Mesenchymal stem cell (in vitro differentiated cells and primary cell): ENCODE measurements around the gene PLCG2.

Experiments
- DNase-seq: peaks from one replicate; pipeline ENCODE4 v3.0.0-alpha.2; 2013
- H2AFZ ChIP-seq: one replicate; pipeline ENCODE4 v1.6.1; 2013; ENCODE audit warnings: low read depth, mild to moderate bottlenecking, control low read depth, inconsistent platforms, low read length, moderate library complexity
- H2AK5ac ChIP-seq: 2 replicates; pipeline ENCODE4 v1.6.1; 2013; ENCODE audit warnings: low read length, moderate library complexity, mild to moderate bottlenecking, inconsistent platforms; ENCODE audit not compliant: severe bottlenecking
- H2BK120ac ChIP-seq: one replicate; pipeline ENCODE4 v1.6.1; 2013; ENCODE audit warnings: low read depth, mild to moderate bottlenecking, inconsistent platforms, low read length, moderate library complexity
- H2BK12ac ChIP-seq, 2 experiments: one replicate each; pipeline ENCODE4 v1.6.1; 2013; ENCODE audit warnings: inconsistent platforms in 2 of 2, low read length in 2 of 2, mild to moderate bottlenecking in 2 of 2, moderate library complexity in 2 of 2, control low read depth in 1 of 2
- H2BK15ac ChIP-seq: one replicate; pipeline ENCODE4 v1.6.1; 2013; ENCODE audit warnings: mild to moderate bottlenecking, low read depth, inconsistent platforms; ENCODE audit not compliant: poor library complexity, severe bottlenecking
- H2BK5ac ChIP-seq: 2 replicates; pipeline ENCODE4 v1.6.1; 2013; ENCODE audit warnings: low read depth, mild to moderate bottlenecking, low read length, control low read depth, inconsistent platforms; ENCODE audit not compliant: poor library complexity, severe bottlenecking
- H3K14ac ChIP-seq, 2 experiments: one replicate each; pipeline ENCODE4 v1.6.1; 2013; ENCODE audit warnings: inconsistent platforms in 2 of 2, low read length in 2 of 2, control low read depth in 1 of 2, mild to moderate bottlenecking in 1 of 2, moderate library complexity in 1 of 2
- H3K18ac ChIP-seq, 2 experiments: one replicate each; pipeline ENCODE4 v1.6.1; 2013; ENCODE audit warnings: inconsistent platforms in 2 of 2, low read length in 2 of 2, control low read depth in 1 of 2, low read depth in 1 of 2, mild to moderate bottlenecking in 1 of 2
- H3K23ac ChIP-seq, 2 experiments: one replicate each; pipeline ENCODE4 v1.6.1; 2013; ENCODE audit warnings: inconsistent platforms in 2 of 2, low read length in 2 of 2, mild to moderate bottlenecking in 2 of 2, moderate library complexity in 2 of 2, control low read depth in 1 of 2
- H3K27ac ChIP-seq: 2 replicates; pipeline ENCODE4 v1.5.1; 2013; ENCODE audit warnings: mild to moderate bottlenecking, moderate library complexity, low read length, control low read depth, inconsistent platforms; ENCODE audit not compliant: poor library complexity, severe bottlenecking
- H3K27me3 ChIP-seq, 2 experiments: 2 replicates each; pipeline versions ENCODE4 v1.6.1 to v1.7.0; 2013; ENCODE audit warnings: low read length in 2 of 2, mild to moderate bottlenecking in 2 of 2, moderate library complexity in 2 of 2, control low read depth in 1 of 2, inconsistent platforms in 1 of 2; ENCODE audit not compliant: control insufficient read depth in 1 of 2, insufficient read depth in 1 of 2
- H3K36me3 ChIP-seq, 2 experiments: 2 replicates each; pipeline versions ENCODE4 v1.6.1 to v1.7.0; 2013; ENCODE audit warnings: low read length in 2 of 2, control low read depth in 1 of 2, inconsistent platforms in 1 of 2, low read depth in 1 of 2, mild to moderate bottlenecking in 1 of 2; ENCODE audit not compliant: insufficient read depth in 2 of 2, control insufficient read depth in 1 of 2
- H3K4ac ChIP-seq, 2 experiments: one replicate each; pipeline ENCODE4 v1.6.1; 2013; ENCODE audit warnings: inconsistent platforms in 2 of 2, low read length in 2 of 2, mild to moderate bottlenecking in 2 of 2, moderate library complexity in 2 of 2, control low read depth in 1 of 2, low read depth in 1 of 2
- H3K4me1 ChIP-seq: 2 replicates; pipeline ENCODE4 v1.6.1; 2013; ENCODE audit warnings: low read depth, low read length, control low read depth; ENCODE audit not compliant: control insufficient read depth, insufficient read depth
- H3K4me2 ChIP-seq: 2 replicates; pipeline ENCODE4 v1.6.1; 2013; ENCODE audit warnings: low read length, mild to moderate bottlenecking, inconsistent platforms; ENCODE audit not compliant: poor library complexity, severe bottlenecking
- H3K4me3 ChIP-seq, 2 experiments: 2 replicates each; pipeline versions ENCODE4 v1.5.1 to v1.7.0; 2013; ENCODE audit warnings: low read length in 2 of 2, mild to moderate bottlenecking in 2 of 2, control low read depth in 1 of 2, low read depth in 1 of 2; ENCODE audit not compliant: insufficient read depth in 1 of 2
- H3K79me1 ChIP-seq: replicated peaks from 2 replicates; pipeline ENCODE4 v1.6.1; 2013; ENCODE audit warnings: mild to moderate bottlenecking, control low read depth, low read length, inconsistent platforms; ENCODE audit not compliant: poor library complexity, severe bottlenecking
- H3K9ac ChIP-seq: 2 replicates; pipeline ENCODE4 v1.7.0; 2013; ENCODE audit warnings: mild to moderate bottlenecking, low read length, moderate library complexity
- H3K9me3 ChIP-seq: 2 replicates; pipeline ENCODE4 v1.7.0; 2013; ENCODE audit warnings: mild to moderate bottlenecking, low read length; ENCODE audit not compliant: control insufficient read depth
- H4K8ac ChIP-seq: one replicate; pipeline ENCODE4 v1.6.1; 2013; ENCODE audit warnings: inconsistent platforms, mild to moderate bottlenecking, low read length, moderate library complexity
- H4K91ac ChIP-seq: one replicate; pipeline ENCODE4 v1.6.1; 2013; ENCODE audit warnings: mild to moderate bottlenecking, low read length, inconsistent platforms
- WGBS: methylation state at CpG from one replicate; pipeline ENCODE4 v1.1.7; 2013; ENCODE audit warnings: mixed read lengths; 5-methylcytosine and 5-hydroxymethylcytosine counted together

PLCG2 gene

DNA sequence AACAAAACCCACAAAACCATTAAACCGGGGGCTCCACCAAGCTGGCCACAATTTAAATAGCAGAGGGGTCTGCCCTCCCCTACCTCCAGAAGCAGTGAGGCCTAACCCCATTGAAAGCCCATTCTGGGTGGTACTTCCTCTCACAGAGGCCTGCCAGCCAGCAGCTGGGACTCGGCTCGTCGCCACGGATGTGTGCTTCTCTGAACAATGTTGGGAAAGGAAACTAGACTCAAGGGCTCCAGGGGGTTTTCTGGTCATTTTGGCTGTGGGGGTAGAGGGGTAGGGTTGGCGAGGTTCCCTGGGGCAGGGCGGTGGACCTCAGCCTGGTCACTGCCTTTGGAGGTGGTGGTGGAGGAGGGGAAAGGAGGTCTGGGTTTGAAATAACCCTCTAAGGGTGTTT lies 4.7 kb upstream of the PLCG2 start:
- Histone ChIP-seq H3K9me3 (peaks cover 4% of the 10 kb centered on the region), H2AFZ (no peak overlapping the region), H3K14ac (no peak overlapping the region), H3K4me1 (peaks cover 6% of the 10 kb centered on the region), H3K9ac (no peak overlapping the region), H2AK5ac (no peak overlapping the region), H3K36me3 (no peaks in the 10 kb centered on the region), H2BK5ac (no peak overlapping the region), H4K91ac (no peak overlapping the region), H2BK15ac (no peak overlapping the region), H2BK120ac (no peak overlapping the region), H3K18ac (no peak overlapping the region), H3K27me3 (peaks cover 34 to 41% of the 10 kb centered on the region in 2 experiments), H2BK12ac (no peak overlapping the region), H3K79me1 (no peaks in the 10 kb centered on the region), H3K4ac (no peak overlapping the region), H3K27ac (no peak overlapping the region), H3K23ac (no peak overlapping the region), H4K8ac (no peak overlapping the region), H3K4me3 (no peak overlapping the region), H3K4me2 (no peak overlapping the region)
- 81% methylated on average over 7 of the region's 7 CpGs for WGBS
- DNase-seq = no peak

DNA sequence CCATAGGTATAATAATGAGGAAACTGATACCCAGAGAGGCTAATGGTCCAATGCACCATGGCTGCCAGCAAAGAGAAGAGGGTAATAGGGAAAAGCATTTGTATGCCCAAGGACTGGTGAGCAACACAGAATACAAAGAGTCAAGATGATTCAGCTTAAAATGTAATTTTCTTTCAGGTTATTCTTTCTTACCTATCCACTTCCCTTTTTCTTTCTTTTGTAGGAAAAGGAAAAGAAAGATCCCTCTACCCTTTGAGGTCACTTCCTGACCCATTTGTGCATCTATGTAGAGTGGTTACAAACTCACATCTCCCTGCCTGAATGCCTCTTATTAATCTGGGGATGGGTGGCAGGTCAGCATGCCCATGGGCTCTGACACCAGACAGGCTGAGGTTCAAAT lies 3.5 kb upstream of the PLCG2 start:
- Histone ChIP-seq H3K18ac (no peak overlapping the region), H3K27me3 (peaks cover 43 to 53% of the 10 kb centered on the region in 2 experiments), H2BK12ac (no peak overlapping the region), H2BK15ac (no peak overlapping the region), H3K9ac (no peak overlapping the region), H2AK5ac (no peak overlapping the region), H3K27ac (no peak overlapping the region), H4K91ac (no peak overlapping the region), H3K36me3 (no peaks in the 10 kb centered on the region), H3K4ac (no peak overlapping the region), H3K4me3 (no peak overlapping the region), H3K9me3 (peaks cover 4% of the 10 kb centered on the region), H3K79me1 (no peaks in the 10 kb centered on the region), H3K14ac (no peak overlapping the region), H3K23ac (no peak overlapping the region), H2BK5ac (no peak overlapping the region), H3K4me1 (peaks cover 12% of the 10 kb centered on the region), H2BK120ac (no peak overlapping the region), H2AFZ (no peak overlapping the region), H4K8ac (no peak overlapping the region), H3K4me2 (no peak overlapping the region)
- no peak for DNase-seq

DNA sequence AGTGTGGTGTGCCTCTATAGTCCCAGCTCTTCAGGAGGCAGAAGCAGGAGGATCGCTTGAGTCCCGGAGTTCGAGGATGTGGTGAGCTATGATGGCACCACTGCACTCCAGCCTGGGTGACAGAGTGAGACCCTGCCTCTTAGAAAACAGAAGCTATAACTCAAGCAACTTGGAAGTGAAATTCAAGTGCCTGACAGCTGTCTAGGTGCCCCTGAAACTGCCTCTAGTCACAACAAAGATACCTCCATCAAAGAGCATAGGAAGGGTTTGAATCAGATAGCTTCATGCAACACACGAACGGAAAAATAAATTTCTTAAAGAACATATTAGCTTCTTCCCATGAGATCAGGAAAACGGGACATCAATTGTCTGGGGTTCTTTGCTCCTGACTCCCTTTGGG lies 860 bp upstream of the PLCG2 start:
- Histone ChIP-seq H3K4me1 (peaks cover 12% of the 10 kb centered on the region), H3K9me3 (peaks cover 4% of the 10 kb centered on the region), H3K27ac (no peak overlapping the region), H3K9ac (no peak overlapping the region), H3K4me3 (no peak overlapping the region), H2BK15ac (no peak overlapping the region), H2BK120ac (no peak overlapping the region), H3K4ac (no peak overlapping the region), H3K79me1 (no peaks in the 10 kb centered on the region), H3K27me3 (peaks cover 45 to 54% of the 10 kb centered on the region in 2 experiments), H2BK12ac (no peak overlapping the region), H3K36me3 (no peaks in the 10 kb centered on the region), H2BK5ac (no peak overlapping the region), H2AK5ac (no peak overlapping the region), H3K18ac (no peak overlapping the region), H4K8ac (no peak overlapping the region), H2AFZ (no peak overlapping the region), H3K23ac (no peak overlapping the region), H3K14ac (no peak overlapping the region), H3K4me2 (no peak overlapping the region), H4K91ac (no peak overlapping the region)
- no peak for DNase-seq
- 95% methylated on average over 6 of the region's 6 CpGs for WGBS

DNA sequence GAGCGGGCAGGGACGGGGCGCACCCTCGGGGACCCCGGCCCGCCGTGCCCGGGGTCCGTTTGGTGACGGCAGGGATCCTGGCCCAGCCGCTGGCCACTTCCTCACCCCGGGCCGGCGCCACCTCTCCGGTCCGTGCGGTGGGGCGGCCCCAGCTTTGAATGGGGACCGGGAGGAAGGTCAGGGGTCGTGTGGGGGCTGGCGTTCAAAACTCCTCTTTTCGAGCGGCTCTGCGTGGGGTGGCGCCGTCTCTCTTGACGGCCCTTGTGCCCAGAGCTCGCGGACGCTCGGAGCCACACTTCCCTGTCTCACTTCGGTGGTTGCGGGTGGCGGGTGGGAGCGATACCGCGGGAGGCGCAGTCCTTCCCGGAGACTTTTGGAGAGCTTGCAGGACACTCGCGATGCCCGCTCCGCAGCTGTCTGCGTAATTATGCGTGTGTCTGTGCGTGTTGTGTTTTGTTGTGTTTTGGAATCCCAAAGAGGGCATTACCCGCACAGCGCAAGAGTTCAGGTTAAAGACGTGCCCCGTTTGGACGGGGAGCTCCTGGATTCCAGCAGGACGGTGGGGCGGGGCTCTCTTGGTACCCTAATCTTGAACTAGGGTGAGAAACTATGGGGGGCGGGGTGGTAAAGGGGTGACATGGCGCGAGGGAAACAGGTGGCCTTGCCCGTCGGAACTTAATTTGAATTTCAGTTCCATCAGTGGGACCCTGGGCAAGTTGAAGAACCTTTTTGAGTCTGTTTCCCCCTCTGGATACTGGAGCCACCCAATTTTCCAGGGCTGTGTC lies 637 bp downstream of the PLCG2 start:
- Histone ChIP-seq H2BK5ac (no peak overlapping the region), H3K27ac (no peak overlapping the region), H2AFZ (peak overlapping the region; percentile 58), H3K9ac (no peak overlapping the region), H2BK12ac (no peak overlapping the region), H3K18ac (no peak overlapping the region), H3K4me3 (peak overlapping the region; percentile 53 to 68), H4K8ac (no peak overlapping the region), H3K9me3 (peaks cover 4% of the 10 kb centered on the region), H3K4ac (no peak overlapping the region), H4K91ac (no peak overlapping the region), H2BK120ac (no peak overlapping the region), H3K14ac (peak overlapping the region in 1 of 2 experiments; percentile 37), H3K36me3 (no peaks in the 10 kb centered on the region), H3K4me1 (peaks cover 12% of the 10 kb centered on the region), H3K27me3 (peaks cover 42 to 52% of the 10 kb centered on the region in 2 experiments), H3K79me1 (no peaks in the 10 kb centered on the region), H3K23ac (no peak overlapping the region), H2BK15ac (no peak overlapping the region), H2AK5ac (no peak overlapping the region), H3K4me2 (peak overlapping the region; percentile 94)
- peak; percentile 18 for DNase-seq
- 6% methylated on average over 56 of the region's 58 CpGs for WGBS
